ENCODE data around the gene FBXO39. TPM values are rescaled to one million over a fixed set of nuclear protein-coding genes. Genes with fewer than 3 reads are reported as not detected.

FBXO39 gene
- total RNA-seq, 2 experiments from 2014 or later, result not detected

GRCh38 chr17:6753006-6753445 lies 23.0 kb upstream of the FBXO39 start:
- CTCF ChIA-PET (ENCODE audit: unreplicated experiment), result no interaction called here
- Histone ChIP-seq H3K9me3 (ENCODE audit: low read length) (no peaks in the 10 kb centered on the region), H2AFZ (ENCODE audit: low read length) (peak overlapping the region; percentile 83)

GRCh38 chr17:6753546-6753945 lies 22.5 kb upstream of the FBXO39 start:
- ChIA-PET POLR2A (no interaction called here), CTCF (ENCODE audit: unreplicated experiment) (no interaction called here)
- intact Hi-C loops (cut with micrococcal nuclease; ENCODE audit: unreplicated experiment), result no loop called here
- H2AFZ ChIP-seq (ENCODE audit: low read length), result no peak overlapping the region
- H3K79me2 ChIP-seq (ENCODE audit: insufficient read depth, low read depth, low read length), result no peaks in the 10 kb centered on the region
- BruUV-seq (replicated peaks), result no TSS peak
- no peak for TF ChIP-seq EZH2phosphoT487 (IDR thresholded peaks at IDR 0.05; ENCODE audit: borderline replicate concordance, low read depth, low read length)
- no peak for TF ChIP-seq CTCF (conservative IDR thresholded peaks at IDR 0.05; ENCODE audit: low read length)
- H3K9me2 ChIP-seq (ENCODE audit: insufficient read depth, low read length), result no peaks in the 10 kb centered on the region
- H3K4me2 ChIP-seq (ENCODE audit: low read length), result no peak overlapping the region
- no peak for DNase-seq (ENCODE audit: low spot score)
- no peak overlapping the region for H3K4me3 ChIP-seq (ENCODE audit: low read depth, low read length, poor library complexity, severe bottlenecking)
- H3K4me1 ChIP-seq (ENCODE audit: insufficient read depth, low read length, poor library complexity, severe bottlenecking), result peaks cover 14% of the 10 kb centered on the region
- H3K9me3 ChIP-seq (ENCODE audit: low read length), result no peaks in the 10 kb centered on the region
- no peaks in the 10 kb centered on the region for H4K20me1 ChIP-seq (ENCODE audit: insufficient read depth, low read length)
- H3K27ac ChIP-seq (ENCODE audit: low read depth, low read length, poor library complexity, severe bottlenecking), result no peak overlapping the region
- no peaks in the 10 kb centered on the region for H3K36me3 ChIP-seq (ENCODE audit: insufficient read depth, low read length)

More at GRCh38 chr17:6753006-6753445, 23.0 kb upstream of the FBXO39 start:
- no peak overlapping the region for H3K27ac ChIP-seq (ENCODE audit: low read depth, low read length, poor library complexity, severe bottlenecking)
- no peaks in the 10 kb centered on the region for H3K9me2 ChIP-seq (ENCODE audit: insufficient read depth, low read length)
- H4K20me1 ChIP-seq (ENCODE audit: insufficient read depth, low read length), result no peaks in the 10 kb centered on the region
- H3K4me3 ChIP-seq (ENCODE audit: low read depth, low read length, poor library complexity, severe bottlenecking), result no peak overlapping the region
- intact Hi-C loops (cut with micrococcal nuclease; ENCODE audit: unreplicated experiment), result no loop called here
- TF ChIP-seq EZH2phosphoT487 (IDR thresholded peaks at IDR 0.05; ENCODE audit: borderline replicate concordance, low read depth, low read length) (no peak), CTCF (conservative IDR thresholded peaks at IDR 0.05; ENCODE audit: low read length) (no peak)
- H3K79me2 ChIP-seq (ENCODE audit: insufficient read depth, low read depth, low read length), result no peaks in the 10 kb centered on the region
- H3K4me1 ChIP-seq (ENCODE audit: insufficient read depth, low read length, poor library complexity, severe bottlenecking), result peaks cover 14% of the 10 kb centered on the region
- POLR2A ChIA-PET, result no interaction called here
- 0 out of 2 replicates have a peak overlapping the region, but pooled peaks have one; percentile 3 for H3K4me2 ChIP-seq (ENCODE audit: low read length)
- H3K36me3 ChIP-seq (ENCODE audit: insufficient read depth, low read length), result no peaks in the 10 kb centered on the region
- BruUV-seq (replicated peaks), result no TSS peak
- DNase-seq (ENCODE audit: low spot score), result peak; percentile 5

- Histone ChIP-seq H3K4me1 (ENCODE audit: insufficient read depth, low read length, poor library complexity, severe bottlenecking) (peaks cover 14% of the 10 kb centered on the region), H3K27ac (ENCODE audit: low read depth, low read length, poor library complexity, severe bottlenecking) (no peak overlapping the region), H3K4me3 (ENCODE audit: low read depth, low read length, poor library complexity, severe bottlenecking) (peak overlapping the region; percentile 45), H2AFZ (ENCODE audit: low read length) (peak overlapping the region; percentile 96), H3K4me2 (ENCODE audit: low read length) (peak overlapping the region; percentile 70; the same call in 1 of the 2 replicates), H4K20me1 (ENCODE audit: insufficient read depth, low read length) (no peaks in the 10 kb centered on the region), H3K36me3 (ENCODE audit: insufficient read depth, low read length) (no peaks in the 10 kb centered on the region), H3K79me2 (ENCODE audit: insufficient read depth, low read depth, low read length) (no peaks in the 10 kb centered on the region), H3K9me3 (ENCODE audit: low read length) (no peaks in the 10 kb centered on the region), H3K9me2 (ENCODE audit: insufficient read depth, low read length) (no peaks in the 10 kb centered on the region)
- no peak for DNase-seq (ENCODE audit: low spot score)
- TF ChIP-seq EZH2phosphoT487 (IDR thresholded peaks at IDR 0.05; ENCODE audit: borderline replicate concordance, low read depth, low read length) (no peak), CTCF (conservative IDR thresholded peaks at IDR 0.05; ENCODE audit: low read length) (no peak)
- ChIA-PET POLR2A (no interaction called here), CTCF (ENCODE audit: unreplicated experiment) (no interaction called here)
- intact Hi-C loops (cut with micrococcal nuclease; ENCODE audit: unreplicated experiment), result no loop called here
- BruUV-seq (replicated peaks), result no TSS peak
Measured at GRCh38 chr17:6755281-6755680, 20.7 kb upstream of the FBXO39 start.
